Astrocyte of the spinal cord (primary cell): ENCODE results near the gene KDM1A.
A peak's percentile ranks its signal among the peaks of the same experiment; 100 is the strongest.
"Not testable (repeated sequence)": the region's sequence is repeated elsewhere in the genome, so short reads cannot be mapped to it uniquely, and the experiment has no call there.

Experiments
- DNase-seq: peaks from one replicate; pipeline ENCODE4 v3.0.0; 2011; ENCODE audit warnings: low read depth, low spot score
- H3K4me3 ChIP-seq: 2 replicates; pipeline ENCODE4 v1.5.1; 2011; ENCODE audit warnings: low read depth, mild to moderate bottlenecking, low read length, moderate library complexity
- in situ Hi-C: cut with HindIII; loops from 2 replicates; pipeline ENCODE4 v1.10.0; 2017; ENCODE audit warnings: low sequenced_read_pairs
- TF ChIP-seq, protein P1 (sequence below): IDR thresholded peaks from 2 replicates; pipeline ENCODE4 v1.5.1; 2012; ENCODE audit warnings: low read depth, mild to moderate bottlenecking, low read length, inconsistent platforms

Gene KDM1A

DNA sequence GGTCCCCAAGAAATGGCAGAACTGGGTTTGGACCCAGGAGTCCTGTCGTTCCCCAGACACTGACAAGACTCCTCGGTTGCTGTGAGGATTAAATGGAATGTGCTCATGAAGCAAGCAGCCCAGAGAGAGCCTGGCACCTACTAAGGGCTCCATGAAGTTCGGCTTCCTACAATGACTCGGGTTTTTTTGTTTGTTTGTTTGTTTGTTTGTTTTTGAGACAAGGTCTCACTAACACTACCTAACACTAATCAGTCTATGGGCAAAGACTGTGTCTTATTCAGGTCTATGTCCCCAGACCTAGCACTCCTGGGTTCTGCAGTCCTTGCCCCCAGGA lies 43.2 kb upstream of the KDM1A start:
- no peak for DNase-seq
- in situ Hi-C loops, result no loop called here
- no peak overlapping the region for H3K4me3 ChIP-seq
- TF ChIP-seq, protein P1, sequence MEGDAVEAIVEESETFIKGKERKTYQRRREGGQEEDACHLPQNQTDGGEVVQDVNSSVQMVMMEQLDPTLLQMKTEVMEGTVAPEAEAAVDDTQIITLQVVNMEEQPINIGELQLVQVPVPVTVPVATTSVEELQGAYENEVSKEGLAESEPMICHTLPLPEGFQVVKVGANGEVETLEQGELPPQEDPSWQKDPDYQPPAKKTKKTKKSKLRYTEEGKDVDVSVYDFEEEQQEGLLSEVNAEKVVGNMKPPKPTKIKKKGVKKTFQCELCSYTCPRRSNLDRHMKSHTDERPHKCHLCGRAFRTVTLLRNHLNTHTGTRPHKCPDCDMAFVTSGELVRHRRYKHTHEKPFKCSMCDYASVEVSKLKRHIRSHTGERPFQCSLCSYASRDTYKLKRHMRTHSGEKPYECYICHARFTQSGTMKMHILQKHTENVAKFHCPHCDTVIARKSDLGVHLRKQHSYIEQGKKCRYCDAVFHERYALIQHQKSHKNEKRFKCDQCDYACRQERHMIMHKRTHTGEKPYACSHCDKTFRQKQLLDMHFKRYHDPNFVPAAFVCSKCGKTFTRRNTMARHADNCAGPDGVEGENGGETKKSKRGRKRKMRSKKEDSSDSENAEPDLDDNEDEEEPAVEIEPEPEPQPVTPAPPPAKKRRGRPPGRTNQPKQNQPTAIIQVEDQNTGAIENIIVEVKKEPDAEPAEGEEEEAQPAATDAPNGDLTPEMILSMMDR, result no peak

DNA sequence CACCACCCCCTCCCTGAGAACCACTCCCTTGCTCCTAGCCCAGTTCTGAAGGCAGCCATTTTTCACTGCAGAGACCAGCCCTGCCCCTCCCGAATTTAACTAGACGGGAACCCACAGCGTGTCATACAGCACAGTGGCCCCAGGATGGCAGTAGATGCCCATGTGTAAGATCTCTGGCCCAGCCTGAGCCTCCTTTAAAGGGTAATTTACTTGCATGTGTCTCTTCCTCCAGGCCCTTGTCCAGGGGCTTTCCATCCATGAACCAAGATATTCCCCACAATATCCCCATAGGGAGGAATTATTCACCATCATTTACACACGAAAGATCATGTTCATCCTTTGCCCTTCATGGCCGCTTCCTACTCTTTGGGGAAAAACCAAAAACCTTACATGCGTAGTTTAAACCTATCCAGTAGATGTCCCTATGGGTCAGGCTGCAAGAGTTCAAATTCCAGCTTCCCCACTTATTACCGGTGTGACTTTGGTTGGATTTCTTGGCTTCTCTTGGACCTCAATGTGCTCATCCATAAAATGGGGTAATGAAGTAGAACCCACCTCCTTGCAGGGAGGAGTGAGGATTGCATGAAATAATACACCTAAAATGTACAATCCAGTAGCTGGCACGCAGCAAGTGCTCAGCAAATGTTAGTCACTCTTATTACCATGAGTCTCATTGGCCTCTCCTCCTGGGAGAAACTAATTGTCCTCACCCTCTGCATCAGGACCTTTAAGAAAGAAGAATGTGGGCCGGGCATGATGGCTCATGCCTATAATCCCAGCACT lies 42.6 kb upstream of the KDM1A start:
- peak; percentile 88 for DNase-seq
- in situ Hi-C loops, result no loop called here
- TF ChIP-seq, protein P1, result peak; percentile 87
- no peak overlapping the region for H3K4me3 ChIP-seq

DNA sequence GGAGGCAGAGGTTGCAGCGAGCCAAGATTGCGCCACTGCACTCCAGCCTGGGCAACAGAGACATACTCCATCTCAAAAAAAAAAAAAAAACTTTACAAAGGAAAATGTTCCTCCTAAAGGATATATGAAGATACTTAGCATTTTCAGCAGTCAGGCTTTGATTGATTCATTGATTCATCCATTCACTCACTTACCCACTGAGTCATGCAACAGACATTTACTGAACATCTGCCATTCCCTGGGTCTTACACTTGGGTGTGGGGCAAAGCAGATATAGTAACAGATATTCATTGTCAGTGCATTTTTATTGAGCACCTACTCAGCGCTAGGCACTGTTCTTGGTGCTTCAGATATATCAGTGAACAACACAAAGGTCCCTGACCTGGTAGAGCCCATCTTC lies 41.0 kb upstream of the KDM1A start:
- peak; percentile 34 for DNase-seq

DNA sequence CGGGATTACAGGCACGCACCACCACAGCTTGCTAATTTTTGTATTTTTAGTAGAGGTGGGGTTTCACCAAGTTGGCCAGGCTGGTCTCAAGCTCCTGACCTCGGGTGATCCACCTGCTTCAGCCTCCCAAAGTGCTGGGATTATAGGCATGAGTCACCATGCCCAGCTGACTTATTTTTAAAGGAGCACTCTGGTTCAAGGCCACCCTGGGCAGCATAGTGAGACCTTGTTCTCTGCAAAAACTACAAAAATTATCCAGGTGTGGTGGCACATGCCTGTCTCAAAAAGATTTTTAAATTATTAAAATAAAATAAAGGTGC lies 38.8 kb upstream of the KDM1A start:
- in situ Hi-C loops, H3K4me3 ChIP-seq, DNase-seq: not testable (repeated sequence)

More for the DNA sequence above, 41.0 kb upstream of the KDM1A start:
- TF ChIP-seq, protein P1, result no peak
- no peak overlapping the region for H3K4me3 ChIP-seq
- in situ Hi-C loops, result no loop called here

DNA sequence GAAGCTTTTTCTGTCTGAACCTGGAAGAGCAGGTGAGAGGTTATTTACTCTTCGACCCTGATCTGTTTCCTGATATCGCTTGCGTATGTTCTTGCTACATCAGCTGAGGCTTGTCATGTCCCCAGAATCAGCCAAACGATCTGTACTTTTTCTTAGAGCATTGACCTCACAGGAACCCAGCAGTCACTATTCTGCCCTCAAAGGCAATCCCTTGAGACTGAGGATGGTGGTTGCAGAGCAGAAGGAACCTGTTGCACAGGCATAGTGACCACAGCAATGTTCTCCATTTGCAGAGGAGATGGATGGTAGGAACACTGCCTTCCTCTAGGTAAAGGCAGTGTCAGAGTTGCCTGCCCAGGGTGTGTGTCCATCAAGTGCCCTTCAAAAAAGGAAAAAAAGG lies 35.3 kb upstream of the KDM1A start:
- in situ Hi-C loops, result no loop called here
- TF ChIP-seq, protein P1, result no peak
- H3K4me3 ChIP-seq, result no peak overlapping the region
- no peak for DNase-seq

DNA sequence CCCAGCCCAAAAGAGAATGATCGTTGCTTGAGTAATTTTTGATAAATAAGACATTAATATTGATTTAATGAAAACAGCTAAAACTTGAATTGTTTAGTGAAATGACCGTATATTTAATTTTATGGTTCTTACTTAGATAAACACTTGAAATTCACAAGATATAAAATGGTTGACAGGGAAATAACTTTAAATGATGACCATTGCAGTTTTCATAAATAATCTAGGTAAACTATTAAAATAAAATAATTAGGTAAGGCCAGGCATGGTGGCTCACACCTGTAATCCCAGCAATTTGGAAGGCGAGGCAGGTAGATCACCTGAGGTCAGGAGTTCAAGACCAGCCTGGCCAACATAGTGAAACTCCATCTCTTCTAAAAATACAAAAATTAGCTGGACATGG lies 26.9 kb upstream of the KDM1A start:
- in situ Hi-C loops, DNase-seq, H3K4me3 ChIP-seq: not testable (repeated sequence)

DNA sequence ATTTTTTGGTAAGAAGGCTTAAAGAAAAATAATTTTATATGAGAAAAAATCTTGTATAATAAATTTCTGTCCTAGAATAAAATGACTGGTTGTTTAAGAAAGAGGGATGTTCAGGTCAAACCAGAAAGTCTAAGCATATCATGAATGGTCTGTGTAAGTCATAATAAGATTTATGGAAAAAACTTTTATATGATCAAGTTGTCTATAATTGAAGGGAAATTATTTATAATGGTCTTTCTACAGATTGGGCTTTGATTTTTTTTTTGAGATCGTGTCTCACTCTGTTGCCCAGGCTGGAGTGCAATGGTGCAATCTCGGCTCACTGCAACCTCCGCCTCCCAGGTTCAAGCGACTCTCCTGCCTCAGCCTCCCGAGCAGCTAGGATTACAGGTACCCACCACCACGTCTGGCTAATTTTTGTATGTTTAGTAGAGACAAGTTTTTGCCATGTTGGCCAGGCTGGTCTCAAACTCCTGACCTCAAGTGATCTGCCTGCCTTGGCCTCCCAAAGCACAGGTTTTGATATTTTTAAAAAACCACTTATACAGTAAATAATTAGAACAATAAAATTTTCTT lies 26.0 kb upstream of the KDM1A start:
- H3K4me3 ChIP-seq, DNase-seq, in situ Hi-C loops: not testable (repeated sequence)

DNA sequence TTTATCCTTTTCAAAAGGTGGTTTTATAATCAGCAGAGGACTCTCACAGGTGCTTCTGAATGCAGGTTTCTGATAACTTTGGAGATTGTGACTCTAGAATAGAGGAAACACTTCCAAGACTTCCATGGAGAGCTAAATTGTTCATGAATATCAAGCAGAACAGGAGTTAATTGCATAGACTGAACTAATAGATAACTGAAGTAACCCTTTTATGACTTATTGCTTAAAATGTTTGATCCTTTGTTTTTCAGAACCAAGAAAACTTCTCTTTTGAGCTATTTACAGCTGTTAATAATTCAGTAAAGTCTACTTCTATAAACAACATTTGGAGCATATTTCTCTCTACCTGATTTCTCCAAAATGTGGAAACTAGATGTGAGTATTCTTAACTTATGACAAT lies 23.5 kb upstream of the KDM1A start:
- TF ChIP-seq, protein P1, result no peak
- H3K4me3 ChIP-seq, result no peak overlapping the region
- DNase-seq, result no peak
- in situ Hi-C loops, result no loop called here

DNA sequence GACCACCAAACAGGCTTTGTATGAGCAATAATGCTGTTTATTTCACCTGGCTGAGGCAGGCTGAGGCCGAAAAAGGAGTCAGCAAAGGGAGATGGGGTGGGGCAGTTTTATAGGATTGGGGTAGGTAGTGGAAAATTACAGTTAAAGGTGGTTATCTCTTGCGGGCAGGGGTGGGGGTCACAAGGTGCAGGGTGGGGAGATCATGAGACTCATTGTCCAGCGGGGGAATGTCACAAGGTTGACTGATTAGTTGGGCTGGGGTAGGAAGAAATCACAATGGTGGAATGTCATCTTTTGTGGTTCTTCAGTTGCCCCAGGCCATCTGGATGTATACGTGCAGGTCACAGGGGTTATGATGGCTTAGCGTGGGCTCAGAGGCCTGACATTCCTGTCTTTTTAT lies 21.7 kb upstream of the KDM1A start:
- in situ Hi-C loops, H3K4me3 ChIP-seq, DNase-seq: not testable (repeated sequence)

DNA sequence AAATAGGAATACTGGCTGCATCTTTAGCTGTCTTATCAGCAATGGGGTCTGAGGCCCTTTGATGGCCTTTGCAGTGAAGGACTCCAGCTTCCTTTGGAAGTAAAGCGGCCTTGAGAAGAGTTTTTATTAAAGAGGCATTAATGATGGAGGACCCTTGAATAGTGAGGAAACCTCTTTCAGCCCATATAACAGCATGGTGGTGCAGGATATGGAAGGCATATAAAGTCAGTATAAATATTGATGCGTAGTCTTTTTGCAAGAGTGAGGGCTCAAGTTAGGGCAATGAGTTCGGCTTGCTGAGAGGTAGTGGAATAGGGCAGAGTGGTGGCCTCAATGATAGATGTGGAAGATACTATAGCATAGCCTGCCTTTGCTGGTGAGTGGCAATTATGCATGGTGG lies 19.1 kb upstream of the KDM1A start:
- in situ Hi-C loops, DNase-seq, H3K4me3 ChIP-seq: not testable (repeated sequence)

DNA sequence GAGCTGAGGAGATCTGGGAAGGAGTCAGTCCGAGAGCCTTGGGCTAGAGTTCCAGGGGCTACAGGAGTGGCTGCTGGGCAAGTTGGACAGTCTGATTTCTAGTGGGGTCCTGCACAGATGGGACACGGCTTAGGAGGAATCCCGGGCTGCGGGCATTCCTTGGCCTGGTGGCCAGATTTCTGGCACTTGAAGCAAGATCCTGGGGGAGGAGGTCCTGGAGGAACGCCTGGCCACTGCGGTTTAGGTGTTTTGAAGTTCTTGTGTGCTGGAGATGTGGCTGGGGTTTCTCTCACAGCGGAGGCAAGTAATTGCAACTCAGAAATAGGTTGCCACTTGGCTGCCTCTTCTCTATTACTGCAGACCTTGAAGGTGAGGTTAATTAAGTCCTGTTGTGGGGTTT lies 17.1 kb upstream of the KDM1A start:
- in situ Hi-C loops, DNase-seq, H3K4me3 ChIP-seq: not testable (repeated sequence)
